B cell (primary cell): ENCODE data around the gene ACBD4. TPM values are rescaled to one million over a fixed set of nuclear protein-coding genes. Genes with fewer than 3 reads are reported as not detected.

Source experiments
- ATAC-seq: fragments of 200-7000 bp; cut with Tn5 transposase; one replicate; pipeline ENCODE4 v1.10.0; 2021; ENCODE audit warnings: low read depth, mild to moderate bottlenecking, moderate number of reproducible peaks, moderate library complexity
- CTCF ChIA-PET: fragments of 350-600 bp; sonication (Branson Sonifier 250); formaldehyde crosslinking; loops from one replicate; lab custom pipeline; 2021; ENCODE audit warnings: antibody characterized with exemption, inconsistent platforms; lab: Charles Lee
- POLR2A ChIA-PET: fragments of 350-600 bp; sonication (Branson Sonifier 250); formaldehyde crosslinking; loops from one replicate; lab custom pipeline; 2021; ENCODE audit warnings: antibody characterized with exemption; lab: Charles Lee
- DNase-seq: peaks from one replicate; pipeline ENCODE4 v3.0.0; 2013
- H2AFZ ChIP-seq: 2 replicates; pipeline ENCODE4 v1.6.1; 2012; ENCODE audit warnings: mild to moderate bottlenecking, low read depth, low read length; ENCODE audit not compliant: insufficient read depth, poor library complexity, severe bottlenecking
- H3K27ac ChIP-seq, 2 donors: 1 replicate in 1 of 2; 2 replicates in 1 of 2; pipeline ENCODE4 v1.5.1; 2012 to 2013; ENCODE audit warnings: low read length in 2 of 2, mild to moderate bottlenecking in 2 of 2, moderate library complexity in 1 of 2
- H3K27me3 ChIP-seq, 4 experiments: fragments of 200-600 bp in 1 of 4; sonication (generic) in 1 of 4; replicated peaks in 1 of 4; 1 replicate in 2 of 4; 2 replicates in 2 of 4; pipeline versions ENCODE4 v1.6.1 to v1.7.0; 2013 to 2016; ENCODE audit warnings: low read length in 3 of 4, mild to moderate bottlenecking in 2 of 4, mixed read lengths in 1 of 4, moderate library complexity in 1 of 4; ENCODE audit not compliant: insufficient read depth in 4 of 4, control insufficient read depth in 3 of 4; ENCODE audit errors: control extremely low read depth in 1 of 4
- H3K36me3 ChIP-seq, 2 experiments: replicated peaks in 1 of 2; 1 replicate in 1 of 2; 2 replicates in 1 of 2; pipeline versions ENCODE4 v1.6.1 to v1.7.1; 2013; ENCODE audit warnings: low read length in 1 of 2; ENCODE audit not compliant: insufficient read depth in 2 of 2, control insufficient read depth in 1 of 2; ENCODE audit errors: control extremely low read depth in 1 of 2, extremely low read depth in 1 of 2
- H3K4me1 ChIP-seq, 2 donors: fragments of 200-600 bp in 1 of 2; sonication (generic) in 1 of 2; 1 replicate in 1 of 2; 2 replicates in 1 of 2; pipeline versions ENCODE4 v1.5.1 to v1.6.1; 2013 to 2017; ENCODE audit warnings: low read length in 2 of 2; ENCODE audit not compliant: control insufficient read depth in 2 of 2, insufficient read depth in 2 of 2
- H3K4me2 ChIP-seq: replicated peaks from 2 replicates; pipeline ENCODE3; 2012; ENCODE audit warnings: mild to moderate bottlenecking, low read depth, low read length; ENCODE audit not compliant: poor library complexity, severe bottlenecking
- H3K4me3 ChIP-seq, 5 experiments: fragments of 200-600 bp in 1 of 5; sonication (generic) in 1 of 5; 1 replicate in 3 of 5; 2 replicates in 2 of 5; pipeline versions ENCODE4 v1.5.1 to v1.7.0; 2011 to 2016; ENCODE audit warnings: low read length in 4 of 5, mild to moderate bottlenecking in 4 of 5, low read depth in 2 of 5, control low read depth in 1 of 5, moderate library complexity in 1 of 5; ENCODE audit not compliant: insufficient read depth in 1 of 5; ENCODE audit errors: control extremely low read depth in 1 of 5, extremely low read depth in 1 of 5
- H3K79me2 ChIP-seq: fragments of 200-600 bp; sonication (generic); one replicate; pipeline ENCODE4 v1.6.0; 2016; ENCODE audit warnings: low read length; ENCODE audit not compliant: control insufficient read depth, insufficient read depth
- H3K9ac ChIP-seq: fragments of 200-600 bp; sonication (generic); 2 replicates; pipeline ENCODE4 v1.6.1; 2017; ENCODE audit warnings: mild to moderate bottlenecking, low read length, moderate library complexity
- H3K9me3 ChIP-seq, 3 donors: one replicate each; pipeline versions ENCODE4 v1.6.1 to v1.7.1; 2013; ENCODE audit warnings: low read length in 2 of 3; ENCODE audit not compliant: control insufficient read depth in 2 of 3, insufficient read depth in 1 of 3; ENCODE audit errors: control extremely low read depth in 1 of 3
- H4K20me1 ChIP-seq: 2 replicates; pipeline ENCODE4 v1.6.0; 2012; ENCODE audit warnings: mild to moderate bottlenecking, low read length; ENCODE audit not compliant: insufficient read depth, control insufficient read depth, poor library complexity, severe bottlenecking
- H3K27ac Mint-ChIP-seq: one replicate; pipeline ENCODE4 v1.8.0; 2021; ENCODE audit warnings: mixed read lengths
- H3K27me3 Mint-ChIP-seq: one replicate; pipeline ENCODE4 v1.8.0; 2021; ENCODE audit warnings: mixed read lengths
- H3K4me1 Mint-ChIP-seq: one replicate; pipeline ENCODE4 v1.8.0; 2021; ENCODE audit warnings: mixed read lengths
- H3K4me3 Mint-ChIP-seq: one replicate; pipeline ENCODE4 v1.8.0; 2021; ENCODE audit warnings: mixed read lengths
- H3K9me3 Mint-ChIP-seq: one replicate; pipeline ENCODE4 v1.8.0; 2022; ENCODE audit warnings: mixed read lengths; ENCODE audit not compliant: insufficient read depth
- CTCF ChIP-seq: fragments of 200-600 bp; IDR thresholded peaks from one replicate; pipeline ENCODE4 v1.8.0; 2022; ENCODE audit warnings: antibody characterized with exemption, mild to moderate bottlenecking
- EZH2 ChIP-seq: IDR thresholded peaks from 2 replicates; pipeline ENCODE4 v1.6.1; 2012; ENCODE audit warnings: borderline replicate concordance, low read depth, mild to moderate bottlenecking, moderate library complexity, low read length; ENCODE audit not compliant: insufficient read depth, poor library complexity, severe bottlenecking
- WGBS: methylation state at CpG from one replicate; pipeline ENCODE4 v1.1.5; 2013; ENCODE audit warnings: missing lambda C conversion rate; ENCODE audit not compliant: insufficient coverage; 5-methylcytosine and 5-hydroxymethylcytosine counted together
- intact Hi-C: fragments of 100-400 bp; cut with micrococcal nuclease; formaldehyde crosslinking; loops from one replicate; pipeline ENCODE4 v1.10.0; 2022
- polyA plus RNA-seq: library from polyadenylated mRNA; depleted of rRNA; stranded (reverse); fragments of >200 nt; gene quantifications from 2 replicates; pipeline ENCODE4 v1.2.3, GENCODE V29; 2012
- total RNA-seq, 2 donors: library from RNA; stranded (reverse); fragments of 120-200 nt in 1 of 2; gene quantifications; 1 replicate in 1 of 2; 2 replicates in 1 of 2; pipeline versions ENCODE4 v1.2.3 to v1.2.4, GENCODE V29; 2013 to 2022

Gene ACBD4
- total and polyA plus RNA-seq, 2 donors (not counting 1 experiment from before 2014, with no cell fraction given): 36.8 to 39.4 TPM

- CTCF ChIA-PET: no interaction called here
- H3K27me3 ChIP-seq: no peaks in the 10 kb centered on the region
- no peak overlapping the region for H3K4me3 ChIP-seq
- no peaks in the 10 kb centered on the region for H4K20me1 ChIP-seq
- peaks cover 0 to 6% of the 10 kb centered on the region in 2 experiments for H3K36me3 ChIP-seq
- H3K27me3 Mint-ChIP-seq: no peaks in the 10 kb centered on the region
- ATAC-seq: no peak
- H3K9ac ChIP-seq: no peak overlapping the region
- no peak for DNase-seq
- H3K79me2 ChIP-seq: no peaks in the 10 kb centered on the region
- POLR2A ChIA-PET: interaction anchor here (0.8 kb wide), 1 partner anchor 11 kb away, joined by 9 read pairs; no protein-coding TSS in a partner anchor
- H3K9me3 Mint-ChIP-seq: no peaks in the 10 kb centered on the region
- TF ChIP-seq CTCF (no peak), EZH2 (no peak)
- H3K4me1 Mint-ChIP-seq: peaks cover 12% of the 10 kb centered on the region
- no peaks in the 10 kb centered on the region for H3K9me3 ChIP-seq
- 98% methylated on average over 15 of the region's 23 CpGs for WGBS
- peaks cover 10 to 11% of the 10 kb centered on the region in 2 donors for H3K4me1 ChIP-seq
- H2AFZ ChIP-seq: no peak overlapping the region
- H3K27ac ChIP-seq: no peak overlapping the region
- no peak overlapping the region for H3K4me3 Mint-ChIP-seq
- no peak overlapping the region for H3K4me2 ChIP-seq
- intact Hi-C loops: no loop called here
- H3K27ac Mint-ChIP-seq: no peak overlapping the region
Observed at GRCh38 chr17:45112559-45113423, 22.7 kb upstream of the ACBD4 start.

- Mint-ChIP-seq H3K4me1 (peaks cover 12% of the 10 kb centered on the region), H3K27me3 (no peaks in the 10 kb centered on the region), H3K4me3 (no peak overlapping the region), H3K9me3 (no peaks in the 10 kb centered on the region), H3K27ac (no peak overlapping the region)
- no peak overlapping the region for H3K27ac ChIP-seq
- H3K9me3 ChIP-seq: no peaks in the 10 kb centered on the region
- no peak overlapping the region for H3K4me2 ChIP-seq
- no peak overlapping the region for H3K4me3 ChIP-seq
- intact Hi-C loops: no loop called here
- CTCF ChIA-PET: no interaction called here
- peaks cover 10 to 11% of the 10 kb centered on the region in 2 donors for H3K4me1 ChIP-seq
- 98% methylated on average over 9 of the region's 9 CpGs for WGBS
- POLR2A ChIA-PET: no interaction called here
- peaks cover 0 to under 1% of the 10 kb centered on the region in 2 experiments for H3K36me3 ChIP-seq
- ATAC-seq (no peak), DNase-seq (no peak)
- H3K79me2 ChIP-seq: no peaks in the 10 kb centered on the region
- no peak for TF ChIP-seq EZH2
- TF ChIP-seq CTCF: no peak
- no peak overlapping the region for H3K9ac ChIP-seq
- no peaks in the 10 kb centered on the region for H4K20me1 ChIP-seq
- H2AFZ ChIP-seq: no peak overlapping the region
- H3K27me3 ChIP-seq: no peaks in the 10 kb centered on the region
Observed at GRCh38 chr17:45113424-45113754, 22.1 kb upstream of the ACBD4 start.
